Liver (tissue), 3 donors: ENCODE results near the gene MYO18B.

Source experiments
- CTCF ChIP-seq: fragments of 150-350 bp; IDR thresholded peaks from 2 replicates; pipeline ENCODE4 v1.5.1; 2017; ENCODE audit warnings: improper control_type of control experiment, low read depth, low read length; ENCODE audit not compliant: missing input control
- FOXA1 ChIP-seq: IDR thresholded peaks from 2 replicates; pipeline ENCODE4 v1.6.1; 2016; ENCODE audit warnings: antibody characterized with exemption
- FOXA2 ChIP-seq: IDR thresholded peaks from 2 replicates; pipeline ENCODE4 v1.6.1; 2016; ENCODE audit warnings: antibody characterized with exemption
- MAX ChIP-seq: IDR thresholded peaks from 2 replicates; pipeline ENCODE4 v1.6.1; 2016; ENCODE audit warnings: antibody characterized with exemption
- NR2F2 ChIP-seq: IDR thresholded peaks from 2 replicates; pipeline ENCODE4 v1.6.1; 2016; ENCODE audit warnings: antibody characterized with exemption
- RAD21 ChIP-seq, 2 donors: IDR thresholded peaks; 2 replicates each; pipeline ENCODE4 v1.6.1; 2016; ENCODE audit warnings: antibody characterized with exemption in 2 of 2, mild to moderate bottlenecking in 2 of 2
- REST ChIP-seq: IDR thresholded peaks from 2 replicates; pipeline ENCODE4 v1.6.1; 2016; ENCODE audit warnings: antibody characterized with exemption, mild to moderate bottlenecking
- RXRA ChIP-seq, 2 donors: IDR thresholded peaks; 2 replicates each; pipeline ENCODE4 v1.6.1; 2017 to 2018; ENCODE audit warnings: antibody characterized with exemption in 2 of 2, mild to moderate bottlenecking in 1 of 2
- SP1 ChIP-seq: IDR thresholded peaks from 2 replicates; pipeline ENCODE4 v1.6.1; 2018; ENCODE audit warnings: antibody characterized with exemption, mild to moderate bottlenecking
- TAF1 ChIP-seq: conservative IDR thresholded peaks from 2 replicates; pipeline ENCODE4 v1.6.1; 2016; ENCODE audit warnings: antibody characterized with exemption, mild to moderate bottlenecking
- ZBTB33 ChIP-seq: IDR thresholded peaks from 2 replicates; pipeline ENCODE4 v1.6.1; 2016; ENCODE audit warnings: antibody characterized with exemption
- TF ChIP-seq, protein P1 (sequence below): IDR thresholded peaks from 2 replicates; pipeline ENCODE4 v1.6.1; 2016; ENCODE audit warnings: antibody characterized with exemption
- donor health status: healthy.
- donor health status: healthy.

GRCh38 chr22:26025626-26026025 lies 283.6 kb downstream of the MYO18B start:
- TF ChIP-seq CTCF (no peak), RXRA (IDR thresholded peaks at IDR 0.05) (no peak), REST (no peak), RAD21 (IDR thresholded peaks at IDR 0.05) (no peak), FOXA1 (no peak), FOXA2 (no peak), ZBTB33 (no peak), SP1 (no peak), MAX (no peak), TAF1 (no peak), NR2F2 (no peak)
- TF ChIP-seq, protein P1, sequence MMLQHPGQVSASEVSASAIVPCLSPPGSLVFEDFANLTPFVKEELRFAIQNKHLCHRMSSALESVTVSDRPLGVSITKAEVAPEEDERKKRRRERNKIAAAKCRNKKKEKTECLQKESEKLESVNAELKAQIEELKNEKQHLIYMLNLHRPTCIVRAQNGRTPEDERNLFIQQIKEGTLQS = no peak
